Raji (cell line): Measurements from ENCODE around the gene EML1.

Experiments used
- POLR2A ChIP-seq: IDR thresholded peaks from 2 replicates; pipeline ENCODE4 v1.6.1; 2011; ENCODE audit warnings: low read depth, low read length, control low read depth; ENCODE audit not compliant: insufficient read depth

The EML1 gene

GRCh38 chr14:99822800-99823455 lies 29.7 kb downstream of the EML1 start:
- TF ChIP-seq POLR2A: no peak

DNA sequence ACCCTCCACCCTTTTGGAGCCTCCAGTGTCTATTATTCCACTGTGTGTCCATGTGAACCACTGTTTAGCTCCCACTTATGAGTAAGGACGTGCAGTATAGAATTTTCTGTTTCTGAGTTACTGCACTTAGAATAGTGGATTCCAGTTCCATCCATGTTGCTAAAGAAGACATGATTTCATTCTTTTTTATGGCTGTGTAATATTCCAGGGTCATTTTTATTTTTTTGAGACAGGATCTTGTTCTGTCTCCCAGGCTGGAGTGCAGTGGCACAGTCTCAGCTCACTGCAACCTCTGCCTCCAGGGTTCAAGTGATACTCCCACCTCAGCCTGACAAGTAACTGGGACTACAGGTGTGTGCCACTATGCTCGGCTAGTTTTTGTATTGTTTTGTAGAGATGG lies 31.6 kb downstream of the EML1 start:
- TF ChIP-seq POLR2A: no peak

DNA sequence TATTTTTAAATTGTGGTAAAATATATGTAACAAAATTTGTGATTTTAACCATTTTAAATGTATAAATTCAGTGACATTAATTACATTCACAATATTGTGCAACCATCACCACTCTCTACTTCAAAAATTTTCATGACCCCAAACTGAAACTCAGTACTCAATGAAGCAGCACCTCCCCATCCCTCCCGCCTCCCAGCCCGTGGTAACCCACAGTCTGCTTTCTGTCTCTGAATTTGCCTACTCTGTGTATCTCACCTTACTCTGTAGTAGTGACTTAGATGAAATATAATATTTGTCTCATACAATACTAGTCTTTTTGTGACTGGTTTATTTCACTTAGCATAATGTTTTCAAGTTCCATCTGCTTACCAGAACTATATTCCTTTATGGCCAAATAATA lies 36.2 kb downstream of the EML1 start:
- no peak for TF ChIP-seq POLR2A

GRCh38 chr14:99831303-99831702 lies 38.1 kb downstream of the EML1 start:
- TF ChIP-seq POLR2A: no peak

GRCh38 chr14:99831903-99832685 lies 38.9 kb downstream of the EML1 start:
- no peak for TF ChIP-seq POLR2A

DNA sequence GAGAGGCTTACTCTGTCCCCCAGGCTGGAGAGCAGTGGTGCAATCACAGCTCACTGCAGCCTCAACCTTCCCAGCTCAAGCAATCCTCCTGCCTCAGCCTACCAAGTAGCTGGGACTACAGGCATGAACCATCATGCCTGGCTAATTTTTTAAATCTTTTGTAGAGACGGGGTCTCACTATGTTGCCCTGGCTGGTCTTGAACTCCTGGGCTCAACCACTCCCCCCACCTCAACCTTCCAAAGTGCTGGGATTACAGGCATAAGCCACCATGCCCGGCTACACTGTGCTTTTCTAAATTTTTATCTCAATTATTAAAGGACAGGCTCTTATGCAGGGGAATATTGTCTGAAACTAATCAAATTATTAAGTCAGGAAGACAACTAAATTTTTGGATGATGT lies 44.6 kb downstream of the EML1 start:
- no peak for TF ChIP-seq POLR2A

DNA sequence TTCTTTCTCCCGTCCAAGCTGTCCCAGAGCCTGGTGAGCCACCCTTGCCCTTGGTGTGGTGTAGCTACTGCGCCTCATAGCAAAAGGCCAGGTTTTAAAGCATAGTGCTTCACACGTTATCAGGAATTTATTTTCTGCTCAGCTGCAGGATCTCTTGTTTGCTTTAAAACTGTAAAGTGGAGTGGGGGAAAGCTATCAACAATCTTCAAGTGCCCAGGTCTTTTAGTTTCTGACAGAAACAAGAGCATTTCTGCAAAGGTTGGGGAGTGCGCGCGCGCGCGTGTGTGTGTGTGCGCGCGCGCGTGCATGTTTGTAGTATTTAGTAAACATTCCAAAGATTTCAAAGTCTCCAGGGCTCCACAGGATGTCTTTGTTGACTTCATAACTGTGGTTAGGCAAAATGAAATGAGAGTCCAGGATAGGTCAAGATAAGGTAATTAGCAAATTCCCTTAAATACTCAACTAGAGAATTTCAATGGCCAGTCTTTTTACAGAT lies 45.5 kb downstream of the EML1 start:
- no peak for TF ChIP-seq POLR2A

- TF ChIP-seq POLR2A: no peak
These were observed 46.5 kb downstream of the EML1 start for GRCh38 chr14:99839696-99840095.

GRCh38 chr14:99840265-99840664 lies 47.1 kb downstream of the EML1 start:
- TF ChIP-seq POLR2A: no peak

DNA sequence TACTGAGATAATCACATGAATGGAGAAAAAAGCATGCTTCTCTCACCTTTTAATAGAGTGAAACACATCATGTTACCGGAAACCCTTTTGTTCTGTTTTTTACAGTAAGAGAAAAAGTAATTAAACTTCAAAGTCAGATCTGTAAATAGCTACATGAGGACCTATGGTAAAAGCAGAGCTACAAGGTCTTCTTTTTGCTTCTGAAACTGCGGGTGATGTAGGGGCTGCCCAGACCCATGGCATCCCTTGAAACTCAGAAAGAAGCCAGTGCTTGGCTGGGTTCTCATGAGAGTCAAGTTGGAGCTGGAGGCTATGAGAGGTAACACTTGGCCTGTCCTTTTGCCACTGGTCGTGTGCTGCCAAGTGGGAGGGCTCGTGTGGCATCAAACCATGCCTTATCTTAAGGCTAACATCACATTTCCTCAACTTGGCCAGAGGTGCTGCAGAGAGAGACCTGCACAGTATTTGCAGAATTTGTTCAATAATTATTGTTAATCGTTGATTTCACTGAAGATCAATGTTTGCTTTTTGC lies 47.6 kb downstream of the EML1 start:
- TF ChIP-seq POLR2A: no peak

DNA sequence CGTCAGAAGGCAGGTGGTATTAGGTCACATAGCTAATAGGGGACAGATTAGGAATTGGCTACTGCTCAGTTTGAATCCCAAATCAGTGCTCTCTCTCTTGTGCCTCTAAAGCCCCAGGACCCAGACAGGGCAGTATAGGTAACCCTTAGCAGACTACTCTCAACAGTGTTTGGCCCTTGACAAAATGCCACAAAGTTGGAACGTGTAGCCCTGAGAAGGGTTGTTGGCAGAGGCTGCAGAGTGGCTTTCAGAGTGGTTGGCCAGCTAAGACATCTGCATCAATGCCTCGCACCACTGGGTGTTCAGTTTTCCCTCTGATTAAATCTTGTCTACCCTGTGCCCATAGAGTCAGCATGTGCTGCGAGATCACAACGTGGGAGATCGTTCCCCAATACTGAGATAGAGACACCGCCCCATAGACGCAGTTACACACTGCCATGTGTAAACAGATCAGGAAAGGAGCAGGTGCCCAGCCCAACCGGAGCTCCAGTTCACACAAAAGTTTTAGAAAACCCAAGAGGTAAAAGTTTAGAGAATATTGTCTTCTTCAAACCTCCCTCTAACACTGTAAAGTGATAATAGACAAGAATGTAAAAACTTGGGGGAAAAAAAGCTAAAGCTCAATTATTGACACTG lies 48.3 kb downstream of the EML1 start:
- no peak for TF ChIP-seq POLR2A

- TF ChIP-seq POLR2A: no peak
These were observed 48.9 kb downstream of the EML1 start for GRCh38 chr14:99842141-99842540.

GRCh38 chr14:99846808-99847207 lies 53.6 kb downstream of the EML1 start:
- no peak for TF ChIP-seq POLR2A

DNA sequence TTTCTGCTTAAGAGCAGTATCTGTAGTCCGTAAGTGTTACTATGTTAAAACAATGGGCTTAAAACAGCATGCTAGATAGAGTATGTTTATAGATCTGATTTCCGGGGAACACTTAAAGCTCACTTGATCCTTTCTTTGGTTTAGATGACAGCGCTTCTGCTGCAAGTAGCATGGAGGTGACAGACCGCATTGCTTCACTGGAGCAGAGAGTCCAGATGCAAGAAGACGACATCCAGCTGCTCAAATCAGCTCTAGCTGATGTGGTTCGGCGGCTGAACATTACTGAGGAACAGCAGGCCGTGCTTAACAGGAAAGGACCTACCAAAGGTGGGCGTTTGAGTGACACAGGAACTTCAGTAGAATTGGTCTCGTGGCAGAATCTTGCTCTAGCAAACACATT lies 57.5 kb downstream of the EML1 start:
- TF ChIP-seq POLR2A: no peak

- no peak for TF ChIP-seq POLR2A
These were observed 59.4 kb downstream of the EML1 start for GRCh38 chr14:99852578-99852977.

DNA sequence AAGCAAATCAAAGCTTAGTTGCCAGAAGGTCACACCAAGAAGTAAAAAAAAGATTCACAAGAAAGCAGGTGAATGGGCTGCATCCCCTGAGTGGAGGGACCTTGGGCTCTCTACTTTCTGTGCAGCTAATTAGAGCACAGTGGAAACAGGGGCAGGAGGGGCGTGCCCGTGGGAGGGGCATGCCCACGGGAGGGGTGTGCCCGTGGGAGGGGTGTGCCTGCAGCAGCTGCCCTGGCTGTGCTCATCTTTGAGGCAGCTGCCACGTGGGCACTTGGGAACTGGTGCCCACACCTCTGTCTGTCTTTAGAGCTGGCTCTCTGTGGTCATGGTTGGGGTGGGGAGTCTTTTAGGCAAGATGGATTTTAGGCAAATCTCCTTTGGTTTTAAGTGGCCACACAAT lies 60.0 kb downstream of the EML1 start:
- TF ChIP-seq POLR2A: no peak
